ENCODE measurements around the gene ARHGAP9. TPM values are rescaled to one million over a fixed set of nuclear protein-coding genes. Genes with fewer than 3 reads are reported as not detected.
A peak's percentile ranks its signal among the peaks of the same experiment; 100 is the strongest.

The ARHGAP9 gene
- total RNA-seq, 1 donor from 2014 or later, result 5.2 TPM

- Histone ChIP-seq H3K36me3 (ENCODE audit: control insufficient read depth in 3 of 3, insufficient read depth in 3 of 3, low read length in 3 of 3) (no peaks in the 10 kb centered on the region), H3K4me3 (ENCODE audit: low read length in 3 of 3) (peak overlapping the region; percentile 20 to 60 (median 58)), H3K27me3 (ENCODE audit: control insufficient read depth in 3 of 3, insufficient read depth in 3 of 3, low read length in 3 of 3) (peaks cover 6 to 23% (median 10%) of the 10 kb centered on the region in 3 donors), H3K9me3 (ENCODE audit: control insufficient read depth in 3 of 3, low read length in 3 of 3) (no peaks in the 10 kb centered on the region), H3K27ac (ENCODE audit: low read depth, low read length) (no peak overlapping the region), H3K9ac (ENCODE audit: low read depth in 1 of 3, low read length in 3 of 3) (peak overlapping the region in 2 of 3 donors; percentile 32 to 57), H3K4me1 (ENCODE audit: control insufficient read depth in 3 of 3, insufficient read depth in 3 of 3, low read length in 3 of 3) (peaks cover 33 to 44% (median 39%) of the 10 kb centered on the region in 3 donors)
These were observed 18.8 kb downstream of the ARHGAP9 start for GRCh38 chr12:57460841-57461275.

DNA sequence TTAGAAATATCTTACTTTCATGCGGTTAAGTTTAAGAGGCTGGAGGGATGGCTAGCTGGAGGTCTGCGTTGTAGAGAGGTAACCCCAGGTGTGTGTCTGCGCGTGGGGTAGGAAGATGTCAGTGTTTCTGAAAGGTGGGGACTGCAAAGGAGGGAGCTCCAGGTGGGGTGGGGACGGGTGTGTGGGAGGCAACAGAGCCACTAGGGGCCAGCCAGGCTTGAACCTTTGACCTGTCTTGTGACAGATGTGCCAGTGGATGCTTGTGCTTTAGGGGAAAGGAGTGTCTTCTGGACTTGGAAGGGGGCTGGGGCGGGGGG lies 19.2 kb downstream of the ARHGAP9 start:
- Histone ChIP-seq H3K4me1 (ENCODE audit: control insufficient read depth in 3 of 3, insufficient read depth in 3 of 3, low read length in 3 of 3) (peaks cover 37 to 48% (median 44%) of the 10 kb centered on the region in 3 donors), H3K27me3 (ENCODE audit: control insufficient read depth in 3 of 3, insufficient read depth in 3 of 3, low read length in 3 of 3) (peaks cover 6 to 20% (median 10%) of the 10 kb centered on the region in 3 donors), H3K9me3 (ENCODE audit: control insufficient read depth in 3 of 3, low read length in 3 of 3) (no peaks in the 10 kb centered on the region), H3K27ac (ENCODE audit: low read depth, low read length) (no peak overlapping the region), H3K4me3 (ENCODE audit: low read length in 3 of 3) (peak overlapping the region; percentile 5 to 36 (median 30)), H3K36me3 (ENCODE audit: control insufficient read depth in 3 of 3, insufficient read depth in 3 of 3, low read length in 3 of 3) (no peaks in the 10 kb centered on the region), H3K9ac (ENCODE audit: low read depth in 1 of 3, low read length in 3 of 3) (no peak overlapping the region)

GRCh38 chr12:57459750-57460467 lies 19.8 kb downstream of the ARHGAP9 start, which contains the start of gene GLI1:
GLI1 (plus strand) TSS chr12:57459785; CDS start chr12:57463692, 3,907 bp downstream.
- Histone ChIP-seq H3K9me3 (ENCODE audit: control insufficient read depth in 3 of 3, low read length in 3 of 3) (no peaks in the 10 kb centered on the region), H3K9ac (ENCODE audit: low read depth in 1 of 3, low read length in 3 of 3) (peak within 1 kb of the TSS; percentile 75 to 84 (median 79)), H3K27me3 (ENCODE audit: control insufficient read depth in 3 of 3, insufficient read depth in 3 of 3, low read length in 3 of 3) (peaks cover 6 to 16% (median 10%) of the 10 kb centered on the region in 3 donors), H3K36me3 (ENCODE audit: control insufficient read depth in 3 of 3, insufficient read depth in 3 of 3, low read length in 3 of 3) (no peaks in the 10 kb centered on the region), H3K4me3 (ENCODE audit: low read length in 3 of 3) (peak within 1 kb of the TSS; percentile 91 to 92 (median 92)), H3K27ac (ENCODE audit: low read depth, low read length) (peak within 1 kb of the TSS; percentile 34), H3K4me1 (ENCODE audit: control insufficient read depth in 3 of 3, insufficient read depth in 3 of 3, low read length in 3 of 3) (peaks cover 43 to 54% (median 49%) of the 10 kb centered on the region in 3 donors)

DNA sequence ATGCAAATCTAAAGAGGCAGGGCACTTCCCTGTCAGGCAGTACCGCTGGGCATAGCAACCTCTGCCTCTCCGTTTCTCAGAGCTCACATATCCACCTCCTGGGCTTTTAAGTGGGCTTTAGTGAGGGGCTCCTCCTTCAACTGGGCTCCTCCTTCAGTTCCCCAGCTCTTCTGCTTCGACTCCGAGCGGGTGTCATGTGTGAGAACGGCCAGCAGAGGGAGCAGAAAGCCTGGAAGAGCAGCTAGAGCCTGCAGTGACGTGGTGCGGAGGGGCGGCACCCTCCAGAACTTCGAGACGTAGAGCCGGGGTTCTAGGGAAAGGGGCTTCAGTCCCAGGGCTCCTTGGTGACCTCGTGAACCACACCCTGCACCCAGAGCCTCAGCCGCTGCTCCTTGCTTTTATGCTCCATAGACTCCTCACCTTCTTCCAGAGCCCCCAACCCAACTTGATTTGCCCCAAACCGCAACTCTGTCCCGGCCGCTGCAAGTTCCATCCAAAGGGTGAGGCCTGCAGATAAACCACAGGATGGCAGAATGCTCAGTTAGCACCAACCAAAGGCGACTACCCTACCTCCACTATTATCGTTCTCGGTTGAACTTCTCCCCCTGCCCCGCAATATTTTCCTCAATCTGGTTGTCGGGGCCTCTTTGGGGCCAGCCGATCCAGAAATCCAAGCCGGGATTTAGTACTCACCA lies 20.5 kb downstream of the ARHGAP9 start:
- Histone ChIP-seq H3K27me3 (ENCODE audit: control insufficient read depth in 3 of 3, insufficient read depth in 3 of 3, low read length in 3 of 3) (peaks cover 6 to 16% (median 6%) of the 10 kb centered on the region in 3 donors), H3K9ac (ENCODE audit: low read depth in 1 of 3, low read length in 3 of 3) (peak overlapping the region; percentile 75 to 84 (median 79)), H3K36me3 (ENCODE audit: control insufficient read depth in 3 of 3, insufficient read depth in 3 of 3, low read length in 3 of 3) (no peaks in the 10 kb centered on the region), H3K9me3 (ENCODE audit: control insufficient read depth in 3 of 3, low read length in 3 of 3) (no peaks in the 10 kb centered on the region), H3K4me3 (ENCODE audit: low read length in 3 of 3) (peak overlapping the region; percentile 91 to 92 (median 92)), H3K4me1 (ENCODE audit: control insufficient read depth in 3 of 3, insufficient read depth in 3 of 3, low read length in 3 of 3) (peaks cover 45 to 60% (median 55%) of the 10 kb centered on the region in 3 donors), H3K27ac (ENCODE audit: low read depth, low read length) (peak overlapping the region; percentile 34)

DNA sequence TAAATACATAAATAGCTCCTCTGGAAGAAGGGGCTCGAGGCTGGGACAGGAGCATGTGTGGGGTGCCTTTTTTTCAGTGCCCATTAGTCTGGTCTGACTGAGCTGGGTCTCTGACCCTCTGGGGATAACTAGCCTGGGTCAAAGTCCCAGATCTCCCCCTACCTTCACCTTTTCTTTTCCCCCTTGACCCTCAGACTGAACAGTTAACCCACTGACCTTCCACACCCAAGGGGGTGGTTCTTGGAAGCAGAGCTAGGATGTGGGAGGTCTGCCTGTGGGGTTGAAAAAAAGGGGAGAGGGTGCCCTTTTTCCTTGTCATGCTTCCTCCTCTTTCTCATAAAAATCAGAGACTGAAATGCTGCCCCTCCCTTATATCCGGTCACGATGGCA lies 21.0 kb downstream of the ARHGAP9 start:
- H3K4me3 ChIP-seq (ENCODE audit: low read length in 3 of 3), result peak overlapping the region; percentile 91 to 92 (median 92)
- no peaks in the 10 kb centered on the region for H3K36me3 ChIP-seq (ENCODE audit: control insufficient read depth in 3 of 3, insufficient read depth in 3 of 3, low read length in 3 of 3)
- H3K27ac ChIP-seq (ENCODE audit: low read depth, low read length), result peak overlapping the region; percentile 34
- peaks cover 6 to 16% (median 6%) of the 10 kb centered on the region in 3 donors for H3K27me3 ChIP-seq (ENCODE audit: control insufficient read depth in 3 of 3, insufficient read depth in 3 of 3, low read length in 3 of 3)
- peaks cover 45 to 63% (median 55%) of the 10 kb centered on the region in 3 donors for H3K4me1 ChIP-seq (ENCODE audit: control insufficient read depth in 3 of 3, insufficient read depth in 3 of 3, low read length in 3 of 3)
- no peaks in the 10 kb centered on the region for H3K9me3 ChIP-seq (ENCODE audit: control insufficient read depth in 3 of 3, low read length in 3 of 3)
- peak overlapping the region; percentile 75 to 84 (median 79) for H3K9ac ChIP-seq (ENCODE audit: low read depth in 1 of 3, low read length in 3 of 3)

DNA sequence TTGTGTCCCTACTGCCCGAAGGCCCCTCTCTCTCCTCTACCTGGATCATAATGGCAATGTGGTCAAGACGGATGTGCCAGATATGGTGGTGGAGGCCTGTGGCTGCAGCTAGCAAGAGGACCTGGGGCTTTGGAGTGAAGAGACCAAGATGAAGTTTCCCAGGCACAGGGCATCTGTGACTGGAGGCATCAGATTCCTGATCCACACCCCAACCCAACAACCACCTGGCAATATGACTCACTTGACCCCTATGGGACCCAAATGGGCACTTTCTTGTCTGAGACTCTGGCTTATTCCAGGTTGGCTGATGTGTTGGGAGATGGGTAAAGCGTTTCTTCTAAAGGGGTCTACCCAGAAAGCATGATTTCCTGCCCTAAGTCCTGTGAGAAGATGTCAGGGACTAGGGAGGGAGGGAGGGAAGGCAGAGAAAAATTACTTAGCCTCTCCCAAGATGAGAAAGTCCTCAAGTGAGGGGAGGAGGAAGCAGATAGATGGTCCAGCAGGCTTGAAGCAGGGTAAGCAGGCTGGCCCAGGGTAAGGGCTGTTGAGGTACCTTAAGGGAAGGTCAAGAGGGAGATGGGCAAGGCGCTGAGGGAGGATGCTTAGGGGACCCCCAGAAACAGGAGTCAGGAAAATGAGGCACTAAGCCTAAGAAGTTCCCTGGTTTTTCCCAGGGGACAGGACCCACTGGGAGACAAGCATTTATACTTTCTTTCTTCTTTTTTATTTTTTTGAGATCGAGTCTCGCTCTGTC lies 22.8 kb downstream of the ARHGAP9 start:
- Histone ChIP-seq H3K36me3 (ENCODE audit: control insufficient read depth in 3 of 3, insufficient read depth in 3 of 3, low read length in 3 of 3) (no peaks in the 10 kb centered on the region), H3K27ac (ENCODE audit: low read depth, low read length) (no peak overlapping the region), H3K4me3 (ENCODE audit: low read length in 3 of 3) (peak overlapping the region in 2 of 3 donors; percentile 53 to 77), H3K9me3 (ENCODE audit: control insufficient read depth in 3 of 3, low read length in 3 of 3) (no peaks in the 10 kb centered on the region), H3K9ac (ENCODE audit: low read depth in 1 of 3, low read length in 3 of 3) (peak overlapping the region in 1 of 3 donors; percentile 86), H3K4me1 (ENCODE audit: control insufficient read depth in 3 of 3, insufficient read depth in 3 of 3, low read length in 3 of 3) (peaks cover 51 to 69% (median 59%) of the 10 kb centered on the region in 3 donors), H3K27me3 (ENCODE audit: control insufficient read depth in 3 of 3, insufficient read depth in 3 of 3, low read length in 3 of 3) (peaks cover 6 to 13% (median 6%) of the 10 kb centered on the region in 3 donors)

DNA sequence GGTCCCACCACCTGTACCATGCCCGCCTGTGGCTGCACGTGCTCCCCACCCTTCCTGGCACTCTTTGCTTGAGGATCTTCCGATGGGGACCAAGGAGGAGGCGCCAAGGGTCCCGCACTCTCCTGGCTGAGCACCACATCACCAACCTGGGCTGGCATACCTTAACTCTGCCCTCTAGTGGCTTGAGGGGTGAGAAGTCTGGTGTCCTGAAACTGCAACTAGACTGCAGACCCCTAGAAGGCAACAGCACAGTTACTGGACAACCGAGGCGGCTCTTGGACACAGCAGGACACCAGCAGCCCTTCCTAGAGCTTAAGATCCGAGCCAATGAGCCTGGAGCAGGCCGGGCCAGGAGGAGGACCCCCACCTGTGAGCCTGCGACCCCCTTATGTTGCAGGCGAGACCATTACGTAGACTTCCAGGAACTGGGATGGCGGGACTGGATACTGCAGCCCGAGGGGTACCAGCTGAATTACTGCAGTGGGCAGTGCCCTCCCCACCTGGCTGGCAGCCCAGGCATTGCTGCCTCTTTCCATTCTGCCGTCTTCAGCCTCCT lies 23.4 kb downstream of the ARHGAP9 start:
- no peaks in the 10 kb centered on the region for H3K36me3 ChIP-seq (ENCODE audit: control insufficient read depth in 3 of 3, insufficient read depth in 3 of 3, low read length in 3 of 3)
- peak overlapping the region; percentile 81 for H3K27ac ChIP-seq (ENCODE audit: low read depth, low read length)
- peaks cover 46 to 71% (median 58%) of the 10 kb centered on the region in 3 donors for H3K4me1 ChIP-seq (ENCODE audit: control insufficient read depth in 3 of 3, insufficient read depth in 3 of 3, low read length in 3 of 3)
- H3K27me3 ChIP-seq (ENCODE audit: control insufficient read depth in 3 of 3, insufficient read depth in 3 of 3, low read length in 3 of 3), result peaks cover 5 to 11% (median 6%) of the 10 kb centered on the region in 3 donors
- H3K4me3 ChIP-seq (ENCODE audit: low read length in 3 of 3), result peak overlapping the region in 2 of 3 donors; percentile 53 to 77
- no peaks in the 10 kb centered on the region for H3K9me3 ChIP-seq (ENCODE audit: control insufficient read depth in 3 of 3, low read length in 3 of 3)
- H3K9ac ChIP-seq (ENCODE audit: low read depth in 1 of 3, low read length in 3 of 3), result peak overlapping the region; percentile 21 to 86 (median 46)

DNA sequence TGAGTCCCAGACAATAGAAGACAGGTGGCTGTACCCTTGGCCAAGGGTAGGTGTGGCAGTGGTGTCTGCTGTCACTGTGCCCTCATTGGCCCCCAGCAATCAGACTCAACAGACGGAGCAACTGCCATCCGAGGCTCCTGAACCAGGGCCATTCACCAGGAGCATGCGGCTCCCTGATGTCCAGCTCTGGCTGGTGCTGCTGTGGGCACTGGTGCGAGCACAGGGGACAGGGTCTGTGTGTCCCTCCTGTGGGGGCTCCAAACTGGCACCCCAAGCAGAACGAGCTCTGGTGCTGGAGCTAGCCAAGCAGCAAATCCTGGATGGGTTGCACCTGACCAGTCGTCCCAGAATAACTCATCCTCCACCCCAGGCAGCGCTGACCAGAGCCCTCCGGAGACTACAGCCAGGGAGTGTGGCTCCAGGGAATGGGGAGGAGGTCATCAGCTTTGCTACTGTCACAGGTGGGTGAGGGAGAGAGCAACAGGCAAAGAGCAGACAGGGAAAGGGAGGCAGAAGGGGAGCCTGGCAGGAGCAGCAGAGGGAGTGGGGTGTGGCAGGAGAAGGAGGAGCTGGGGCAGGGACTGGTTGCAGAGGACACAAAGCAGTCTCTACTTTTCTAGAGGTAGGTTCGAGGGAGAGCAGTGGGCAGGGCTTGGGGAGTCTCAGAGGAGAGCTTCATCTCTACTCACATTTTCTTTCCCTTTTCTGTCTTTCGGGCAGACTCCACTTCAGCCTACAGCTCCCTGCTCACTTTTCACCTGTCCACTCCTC lies 24.1 kb downstream of the ARHGAP9 start:
- H3K27me3 ChIP-seq (ENCODE audit: control insufficient read depth in 3 of 3, insufficient read depth in 3 of 3, low read length in 3 of 3), result peaks cover 0 to 5% (median under 1%) of the 10 kb centered on the region in 3 donors

More for the DNA sequence above, 24.1 kb downstream of the ARHGAP9 start:
- Histone ChIP-seq H3K9ac (ENCODE audit: low read depth in 1 of 3, low read length in 3 of 3) (peak overlapping the region; percentile 21 to 86 (median 46)), H3K4me1 (ENCODE audit: control insufficient read depth in 3 of 3, insufficient read depth in 3 of 3, low read length in 3 of 3) (peaks cover 40 to 67% (median 54%) of the 10 kb centered on the region in 3 donors), H3K4me3 (ENCODE audit: low read length in 3 of 3) (peak overlapping the region; percentile 23 to 77 (median 53)), H3K36me3 (ENCODE audit: control insufficient read depth in 3 of 3, insufficient read depth in 3 of 3, low read length in 3 of 3) (no peaks in the 10 kb centered on the region), H3K27ac (ENCODE audit: low read depth, low read length) (peak overlapping the region; percentile 81), H3K9me3 (ENCODE audit: control insufficient read depth in 3 of 3, low read length in 3 of 3) (no peaks in the 10 kb centered on the region)
